PC-3 (cell line): ENCODE data around the gene MEF2C. TPM values are rescaled to one million over a fixed set of nuclear protein-coding genes. Genes with fewer than 3 reads are reported as not detected.

Experiments
- ATAC-seq: fragments of 200-7000 bp; cut with Tn5 transposase; 2 replicates; pipeline ENCODE4 v1.9.1; 2020; ENCODE audit warnings: mild to moderate bottlenecking, moderate library complexity
- BruUV-seq: library from RNA; stranded (reverse); fragments of 400-500 nt; replicated peaks from 2 replicates; lab custom pipeline; 2021; lab: Mats Ljungman, UMichigan
- CTCF ChIA-PET: fragments of 300-600 bp; sonication (Branson Sonifier 250); formaldehyde crosslinking; loops from one replicate; lab custom pipeline; 2022; ENCODE audit warnings: antibody characterized with exemption; lab: Charles Lee
- POLR2A ChIA-PET: fragments of 300-600 bp; sonication (Branson Sonifier 250); formaldehyde crosslinking; loops from one replicate; lab custom pipeline; 2022; ENCODE audit warnings: antibody characterized with exemption; ENCODE audit not compliant: unreplicated experiment; lab: Charles Lee
- DNase-seq: peaks from one replicate; pipeline ENCODE4 v3.0.0-alpha.2; 2015
- H2AFZ ChIP-seq: fragments of 300-600 bp; sonication (generic); 2 replicates; pipeline ENCODE4 v1.6.0; 2016; ENCODE audit warnings: antibody characterized with exemption, low read length
- H3F3A ChIP-seq: fragments of 300-600 bp; sonication (generic); one replicate; pipeline ENCODE4 v1.6.0; 2017; ENCODE audit warnings: antibody characterized with exemption, low read length, control low read depth, mild to moderate bottlenecking; ENCODE audit not compliant: unreplicated experiment
- H3K27ac ChIP-seq: fragments of 300-600 bp; sonication (generic); 2 replicates; pipeline ENCODE4 v1.5.1; 2016; ENCODE audit warnings: mild to moderate bottlenecking, low read length
- H3K27me3 ChIP-seq: fragments of 300-600 bp; sonication (generic); 2 replicates; pipeline ENCODE4 v1.6.1; 2016; ENCODE audit warnings: low read length, mixed read lengths
- H3K36me3 ChIP-seq: fragments of 300-600 bp; sonication (generic); 2 replicates; pipeline ENCODE4 v1.6.1; 2016; ENCODE audit warnings: low read depth, mixed run types, low read length, mixed read lengths
- H3K4me1 ChIP-seq: fragments of 300-600 bp; sonication (generic); 2 replicates; pipeline ENCODE4 v1.5.1; 2016; ENCODE audit warnings: low read length; ENCODE audit not compliant: insufficient read depth
- H3K4me2 ChIP-seq: fragments of 300-600 bp; sonication (generic); 2 replicates; pipeline ENCODE4 v1.6.0; 2016; ENCODE audit warnings: low read length
- H3K4me3 ChIP-seq: fragments of 300-600 bp; sonication (generic); 2 replicates; pipeline ENCODE4 v1.5.1; 2016; ENCODE audit warnings: mild to moderate bottlenecking, low read length, mixed read lengths
- H3K79me2 ChIP-seq: fragments of 300-600 bp; sonication (generic); 2 replicates; pipeline ENCODE4 v1.6.1; 2017; ENCODE audit warnings: low read length, mixed read lengths
- H3K9ac ChIP-seq: fragments of 300-600 bp; sonication (generic); 2 replicates; pipeline ENCODE4 v1.6.0; 2016; ENCODE audit warnings: mild to moderate bottlenecking, low read length
- H3K9me2 ChIP-seq: fragments of 300-600 bp; sonication (generic); replicated peaks from 2 replicates; pipeline ENCODE4 v1.6.1; 2016; ENCODE audit warnings: mixed run types, low read length, mixed read lengths
- H3K9me3 ChIP-seq: fragments of 300-600 bp; sonication (generic); 2 replicates; pipeline ENCODE4 v1.6.1; 2016; ENCODE audit warnings: low read length, mixed read lengths
- H4K20me1 ChIP-seq: fragments of 300-600 bp; sonication (generic); 2 replicates; pipeline ENCODE4 v1.6.1; 2016; ENCODE audit warnings: low read length, mixed read lengths
- EZH2 ChIP-seq: fragments of 300-600 bp; sonication (generic); IDR thresholded peaks from one replicate; pipeline ENCODE4 v1.6.1; 2017; ENCODE audit warnings: antibody characterized with exemption, mild to moderate bottlenecking, low read length; ENCODE audit not compliant: unreplicated experiment
- EZH2phosphoT487 ChIP-seq: fragments of 300-600 bp; sonication (generic); IDR thresholded peaks from 2 replicates; pipeline ENCODE4 v1.6.1; 2018; ENCODE audit warnings: mild to moderate bottlenecking, antibody characterized with exemption, low read length, borderline replicate concordance
- intact Hi-C: fragments of 100-400 bp; cut with micrococcal nuclease; formaldehyde crosslinking; loops from 2 replicates; pipeline ENCODE4 v1.9.0; 2023
- total RNA-seq: library from RNA; depleted of rRNA; stranded (reverse); fragments of >200 nt; gene quantifications from 2 replicates; pipeline ENCODE4 v1.2.3, GENCODE V29; 2014
- TF ChIP-seq, protein P1 (sequence below): fragments of 300-600 bp; sonication (generic); conservative IDR thresholded peaks from 2 replicates; pipeline ENCODE4 v1.5.1; 2017; ENCODE audit warnings: antibody characterized with exemption, low read depth, mild to moderate bottlenecking, low read length

MEF2C gene
- total RNA-seq, 1 experiment from 2014 or later, result 8.0 TPM

DNA sequence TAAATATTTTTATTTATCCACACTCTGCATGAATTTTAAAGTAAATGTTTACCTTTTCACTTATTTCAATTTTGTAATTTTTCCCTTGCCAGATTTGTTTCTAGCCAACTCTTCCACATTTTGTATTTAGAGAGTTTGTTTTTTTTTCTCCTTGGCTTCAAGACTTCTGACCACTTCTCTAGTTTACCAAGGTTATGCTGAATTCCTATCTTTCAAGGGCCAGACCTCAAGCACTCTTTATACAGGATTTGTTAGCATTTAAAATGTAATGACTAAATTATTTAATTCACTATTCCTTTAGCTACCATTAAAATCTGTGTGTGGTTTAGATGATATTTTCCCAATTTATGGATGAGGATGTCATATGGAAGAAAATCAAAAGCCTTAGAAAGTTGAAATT lies 42.5 kb downstream of the MEF2C start:
- BruUV-seq, result no TSS peak
- no peak for ATAC-seq
- no peak overlapping the region for H3K9ac ChIP-seq
- no peaks in the 10 kb centered on the region for H3K4me1 ChIP-seq
- intact Hi-C loops, result loop anchor here (10.0 kb wide), 1 partner anchor 1554 kb away; no protein-coding TSS in a partner anchor
- H3K27ac ChIP-seq, result no peak overlapping the region
- no peaks in the 10 kb centered on the region for H3K27me3 ChIP-seq
- no peaks in the 10 kb centered on the region for H3K79me2 ChIP-seq
- TF ChIP-seq, protein P1, sequence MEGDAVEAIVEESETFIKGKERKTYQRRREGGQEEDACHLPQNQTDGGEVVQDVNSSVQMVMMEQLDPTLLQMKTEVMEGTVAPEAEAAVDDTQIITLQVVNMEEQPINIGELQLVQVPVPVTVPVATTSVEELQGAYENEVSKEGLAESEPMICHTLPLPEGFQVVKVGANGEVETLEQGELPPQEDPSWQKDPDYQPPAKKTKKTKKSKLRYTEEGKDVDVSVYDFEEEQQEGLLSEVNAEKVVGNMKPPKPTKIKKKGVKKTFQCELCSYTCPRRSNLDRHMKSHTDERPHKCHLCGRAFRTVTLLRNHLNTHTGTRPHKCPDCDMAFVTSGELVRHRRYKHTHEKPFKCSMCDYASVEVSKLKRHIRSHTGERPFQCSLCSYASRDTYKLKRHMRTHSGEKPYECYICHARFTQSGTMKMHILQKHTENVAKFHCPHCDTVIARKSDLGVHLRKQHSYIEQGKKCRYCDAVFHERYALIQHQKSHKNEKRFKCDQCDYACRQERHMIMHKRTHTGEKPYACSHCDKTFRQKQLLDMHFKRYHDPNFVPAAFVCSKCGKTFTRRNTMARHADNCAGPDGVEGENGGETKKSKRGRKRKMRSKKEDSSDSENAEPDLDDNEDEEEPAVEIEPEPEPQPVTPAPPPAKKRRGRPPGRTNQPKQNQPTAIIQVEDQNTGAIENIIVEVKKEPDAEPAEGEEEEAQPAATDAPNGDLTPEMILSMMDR, result no peak
- TF ChIP-seq EZH2phosphoT487 (no peak), EZH2 (no peak)
- ChIA-PET POLR2A (no interaction called here), CTCF (no interaction called here)
- H3F3A ChIP-seq, result no peaks in the 10 kb centered on the region
- H3K4me3 ChIP-seq, result no peak overlapping the region
- DNase-seq, result no peak
- H3K4me2 ChIP-seq, result no peak overlapping the region
- H4K20me1 ChIP-seq, result no peaks in the 10 kb centered on the region
- H2AFZ ChIP-seq, result no peak overlapping the region
- H3K9me2 ChIP-seq, result no peaks in the 10 kb centered on the region
- H3K36me3 ChIP-seq, result no peaks in the 10 kb centered on the region
- H3K9me3 ChIP-seq, result no peaks in the 10 kb centered on the region

DNA sequence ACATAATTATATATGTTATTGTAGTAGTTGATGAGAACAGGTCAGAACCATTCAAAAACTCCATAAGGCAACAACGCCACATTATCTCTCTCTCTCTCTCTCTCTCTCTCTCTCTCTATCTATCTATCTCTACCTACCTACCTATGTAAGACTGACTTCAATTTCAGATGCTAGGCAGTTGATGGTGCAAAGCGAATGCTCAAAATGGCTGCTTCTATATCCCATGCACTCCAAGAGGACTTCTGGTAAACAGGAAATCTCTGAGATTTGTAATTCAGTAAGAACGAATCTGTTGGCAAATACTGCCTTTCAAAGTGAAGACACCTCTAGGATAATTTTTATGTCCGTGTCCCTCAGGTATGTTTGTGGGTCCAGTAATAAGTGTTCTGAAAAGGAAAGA lies 43.7 kb downstream of the MEF2C start:
- Histone ChIP-seq H3K4me3 (no peak overlapping the region), H3K79me2 (no peaks in the 10 kb centered on the region), H3K27ac (no peak overlapping the region), H3F3A (no peaks in the 10 kb centered on the region), H3K27me3 (no peaks in the 10 kb centered on the region), H3K9ac (no peak overlapping the region), H3K4me2 (no peak overlapping the region), H3K9me2 (no peaks in the 10 kb centered on the region), H4K20me1 (no peaks in the 10 kb centered on the region), H2AFZ (no peak overlapping the region), H3K4me1 (no peaks in the 10 kb centered on the region), H3K9me3 (no peaks in the 10 kb centered on the region), H3K36me3 (no peaks in the 10 kb centered on the region)
- ChIA-PET POLR2A (no interaction called here), CTCF (no interaction called here)
- no TSS peak for BruUV-seq
- intact Hi-C loops, result no loop called here
- DNase-seq, result no peak
- ATAC-seq, result no peak
- no peak for TF ChIP-seq EZH2phosphoT487
- TF ChIP-seq, protein P1, result no peak
- no peak for TF ChIP-seq EZH2

DNA sequence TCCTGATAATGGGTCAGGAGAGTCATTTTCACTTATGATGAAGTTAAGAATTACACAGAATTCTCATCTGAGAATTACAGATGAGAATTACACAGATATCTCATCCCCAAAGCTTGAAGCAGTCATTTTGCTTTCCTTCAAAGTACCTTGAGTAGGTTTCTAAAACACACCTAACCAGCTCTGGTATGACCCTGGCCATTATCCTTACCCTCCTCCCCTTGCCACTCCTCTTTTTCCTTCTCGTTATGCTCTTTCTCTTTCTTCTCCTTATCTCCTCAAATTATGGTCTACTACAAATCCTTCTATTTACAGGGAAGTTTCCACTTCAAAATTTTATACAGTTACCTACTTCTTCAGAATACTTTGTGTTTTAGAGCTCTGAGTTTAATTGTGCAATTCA lies 44.5 kb downstream of the MEF2C start:
- Histone ChIP-seq H4K20me1 (no peaks in the 10 kb centered on the region), H3K9ac (no peak overlapping the region), H3K4me2 (no peak overlapping the region), H3K27ac (no peak overlapping the region), H3K36me3 (no peaks in the 10 kb centered on the region), H3K4me1 (no peaks in the 10 kb centered on the region), H3F3A (no peaks in the 10 kb centered on the region), H3K4me3 (no peak overlapping the region), H3K9me2 (no peaks in the 10 kb centered on the region), H3K27me3 (no peaks in the 10 kb centered on the region), H3K79me2 (no peaks in the 10 kb centered on the region), H2AFZ (no peak overlapping the region), H3K9me3 (no peaks in the 10 kb centered on the region)
- TF ChIP-seq, protein P1, result no peak
- TF ChIP-seq EZH2, result no peak
- TF ChIP-seq EZH2phosphoT487, result no peak
- CTCF ChIA-PET, result no interaction called here
- intact Hi-C loops, result no loop called here
- DNase-seq, result no peak
- ATAC-seq, result no peak
- POLR2A ChIA-PET, result no interaction called here
- BruUV-seq, result no TSS peak
